IMR-90 (cell line): ENCODE results near the gene RPH3AL. TPM values are rescaled to one million over a fixed set of nuclear protein-coding genes. Genes with fewer than 3 reads are reported as not detected.

Experiments used
- ATAC-seq: fragments of 200-7000 bp; cut with Tn5 transposase; 2 replicates; pipeline ENCODE4 v1.9.1; 2020; ENCODE audit warnings: low read depth, mild to moderate bottlenecking, moderate library complexity
- BruUV-seq: library from RNA; stranded (reverse); fragments of 400-500 nt; replicated peaks from 2 replicates; lab custom pipeline; 2021; lab: Mats Ljungman, UMichigan
- CTCF ChIA-PET: fragments of 300-600 bp; formaldehyde crosslinking; extraction: SDS; loops from one replicate; lab custom pipeline; 2021; ENCODE audit warnings: antibody characterized with exemption; lab: Yijun Ruan, JAX
- POLR2A ChIA-PET: fragments of 300-600 bp; sonication (Branson Sonifier 250); formaldehyde crosslinking; loops from one replicate; lab custom pipeline; 2022; ENCODE audit warnings: antibody characterized with exemption; ENCODE audit not compliant: unreplicated experiment; lab: Charles Lee
- DNase-seq: peaks from one replicate; pipeline ENCODE4 v3.0.0; 2013
- H2AFZ ChIP-seq: replicated peaks from 2 replicates; pipeline ENCODE3; 2013; ENCODE audit warnings: low read length, mild to moderate bottlenecking; ENCODE audit not compliant: poor library complexity
- H2AK5ac ChIP-seq: 2 replicates; pipeline ENCODE4 v1.6.1; 2013; ENCODE audit warnings: low read depth, low read length, inconsistent platforms
- H2AK9ac ChIP-seq: replicated peaks from 2 replicates; pipeline ENCODE3; 2013; ENCODE audit warnings: mild to moderate bottlenecking, low read depth, low read length, moderate library complexity; ENCODE audit not compliant: poor library complexity
- H2BK120ac ChIP-seq: 2 replicates; pipeline ENCODE4 v1.6.1; 2013; ENCODE audit warnings: low read depth, low read length, inconsistent platforms
- H2BK15ac ChIP-seq: 3 replicates; pipeline ENCODE4 v1.6.1; 2013; ENCODE audit warnings: low read depth, low read length, inconsistent platforms
- H2BK20ac ChIP-seq: 2 replicates; pipeline ENCODE4 v1.6.1; 2013; ENCODE audit warnings: low read depth, mild to moderate bottlenecking, inconsistent platforms, low read length, moderate library complexity
- H2BK5ac ChIP-seq: 2 replicates; pipeline ENCODE4 v1.6.1; 2013; ENCODE audit warnings: mild to moderate bottlenecking, low read depth, low read length, inconsistent platforms; ENCODE audit not compliant: poor library complexity, severe bottlenecking
- H3K14ac ChIP-seq: replicated peaks from 2 replicates; pipeline ENCODE4 v1.6.1; 2013; ENCODE audit warnings: low read depth, low read length, inconsistent platforms
- H3K18ac ChIP-seq: 2 replicates; pipeline ENCODE4 v1.6.1; 2013; ENCODE audit warnings: low read depth, low read length, control low read depth
- H3K23ac ChIP-seq: 2 replicates; pipeline ENCODE4 v1.6.1; 2013; ENCODE audit warnings: low read depth, low read length, inconsistent platforms
- H3K27ac ChIP-seq: 2 replicates; pipeline ENCODE4 v1.5.1; 2013; ENCODE audit warnings: mild to moderate bottlenecking, control low read depth, low read length; ENCODE audit not compliant: insufficient read depth
- H3K27me3 ChIP-seq: 2 replicates; pipeline ENCODE4 v1.6.1; 2013; ENCODE audit warnings: low read length; ENCODE audit not compliant: control insufficient read depth, insufficient read depth
- H3K36me3 ChIP-seq: 2 replicates; pipeline ENCODE4 v1.6.1; 2013; ENCODE audit warnings: low read length, mixed read lengths; ENCODE audit not compliant: control insufficient read depth, insufficient read depth
- H3K4ac ChIP-seq: 2 replicates; pipeline ENCODE4 v1.6.1; 2013; ENCODE audit warnings: low read depth, low read length, inconsistent platforms
- H3K4me1 ChIP-seq: 2 replicates; pipeline ENCODE4 v1.6.1; 2013; ENCODE audit warnings: low read length, mixed read lengths; ENCODE audit not compliant: control insufficient read depth, insufficient read depth
- H3K4me2 ChIP-seq: 2 replicates; pipeline ENCODE4 v1.6.1; 2013; ENCODE audit warnings: low read depth, mild to moderate bottlenecking, control low read depth, low read length, moderate library complexity
- H3K4me3 ChIP-seq: 2 replicates; pipeline ENCODE4 v1.5.1; 2013; ENCODE audit warnings: low read depth, mild to moderate bottlenecking, control low read depth, low read length, moderate library complexity; ENCODE audit not compliant: insufficient read depth
- H3K56ac ChIP-seq: 2 replicates; pipeline ENCODE4 v1.6.1; 2013; ENCODE audit warnings: low read length, inconsistent platforms; ENCODE audit not compliant: insufficient read depth; ENCODE audit errors: extremely low read depth
- H3K79me1 ChIP-seq, 2 experiments: 2 replicates each; pipeline ENCODE4 v1.6.1; 2013; ENCODE audit warnings: low read length in 2 of 2, inconsistent platforms in 1 of 2, low read depth in 1 of 2
- H3K9ac ChIP-seq: 2 replicates; pipeline ENCODE4 v1.6.1; 2013; ENCODE audit warnings: low read depth, low read length, control low read depth
- H3K9me1 ChIP-seq: 2 replicates; pipeline ENCODE4 v1.6.1; 2013; ENCODE audit warnings: low read length, inconsistent platforms; ENCODE audit not compliant: insufficient read depth
- H3K9me3 ChIP-seq: 2 replicates; pipeline ENCODE4 v1.6.1; 2013; ENCODE audit warnings: low read length; ENCODE audit not compliant: control insufficient read depth, insufficient read depth
- H4K20me1 ChIP-seq: 2 replicates; pipeline ENCODE4 v1.6.1; 2013; ENCODE audit warnings: low read length, inconsistent platforms; ENCODE audit not compliant: insufficient read depth
- H4K5ac ChIP-seq: 2 replicates; pipeline ENCODE4 v1.6.1; 2013; ENCODE audit warnings: mild to moderate bottlenecking, low read depth, low read length, control low read depth
- H4K8ac ChIP-seq, 2 experiments: 2 replicates each; pipeline ENCODE4 v1.6.1; 2013; ENCODE audit warnings: low read depth in 2 of 2, low read length in 2 of 2, control low read depth in 1 of 2, inconsistent platforms in 1 of 2
- H4K91ac ChIP-seq: 2 replicates; pipeline ENCODE4 v1.6.1; 2013; ENCODE audit warnings: low read depth, low read length, inconsistent platforms; ENCODE audit not compliant: insufficient read depth
- FOS ChIP-seq: fragments of 150-350 bp; IDR thresholded peaks from 2 replicates; pipeline ENCODE4 v1.6.1; 2016; ENCODE audit warnings: low read depth, low read length
- MAZ ChIP-seq: IDR thresholded peaks from 2 replicates; pipeline ENCODE4 v1.6.1; 2012; ENCODE audit warnings: low read depth, mild to moderate bottlenecking, low read length, improper control_type of control experiment, moderate library complexity, borderline replicate concordance
- NFE2L2 ChIP-seq: fragments of 150-350 bp; IDR thresholded peaks from 2 replicates; pipeline ENCODE4 v1.6.1; 2016; ENCODE audit warnings: low read depth, mild to moderate bottlenecking, low read length
- RFX5 ChIP-seq: IDR thresholded peaks from 2 replicates; pipeline ENCODE4 v1.8.0; 2012; ENCODE audit warnings: low read depth, mild to moderate bottlenecking, low read length, moderate library complexity
- WGBS, 2 experiments: methylation state at CpG; one replicate each; pipeline versions ENCODE4 v1.1.5 to v1.1.7; 2013; ENCODE audit warnings: missing lambda C conversion rate in 2 of 2; ENCODE audit not compliant: insufficient read length in 1 of 2; ENCODE audit errors: extremely low coverage in 2 of 2; 5-methylcytosine and 5-hydroxymethylcytosine counted together
- dilution Hi-C: fragments of 300-500 bp; cut with HindIII; formaldehyde crosslinking; loops from one replicate; pipeline ENCODE4 v1.14.3; 2018; ENCODE audit warnings: low sequenced_read_pairs; ENCODE audit not compliant: unreplicated experiment
- in situ Hi-C: fragments of 300-500 bp; cut with MboI; formaldehyde crosslinking; loops from 3 replicates; pipeline ENCODE4 v1.14.3; 2019; ENCODE audit warnings: low sequenced_read_pairs, inconsistent platforms, mixed read lengths
- intact Hi-C: fragments of 100-400 bp; cut with micrococcal nuclease; formaldehyde crosslinking; loops from 2 replicates; pipeline ENCODE4 v1.10.0; 2022
- polyA plus RNA-seq, 3 experiments: library from polyadenylated mRNA; depleted of rRNA; stranded (reverse); fragments of >200 nt; gene quantifications; 2 replicates each; pipeline ENCODE4 v1.2.3, GENCODE V29; 2012; ENCODE audit warnings: low replicate concordance in 1 of 3
- total RNA-seq: library from RNA; depleted of rRNA; stranded (reverse); fragments of >200 nt; gene quantifications from 2 replicates; pipeline ENCODE4 v1.2.3, GENCODE V29; 2012
- TF ChIP-seq, protein P1 (sequence below): fragments of 150-350 bp; IDR thresholded peaks from 2 replicates; pipeline ENCODE4 v1.6.1; 2016; ENCODE audit warnings: low read depth, mild to moderate bottlenecking, low read length, moderate library complexity, borderline replicate concordance
- TF ChIP-seq, protein P2 (sequence below): conservative IDR thresholded peaks from 2 replicates; pipeline ENCODE4 v1.5.1; 2012; ENCODE audit warnings: mild to moderate bottlenecking, low read depth, low read length, improper control_type of control experiment

RPH3AL gene
- total and polyA plus RNA-seq, 2 of the 4 experiments (the other 2 are of a cell fraction) = 1.8 to 2.5 TPM

DNA sequence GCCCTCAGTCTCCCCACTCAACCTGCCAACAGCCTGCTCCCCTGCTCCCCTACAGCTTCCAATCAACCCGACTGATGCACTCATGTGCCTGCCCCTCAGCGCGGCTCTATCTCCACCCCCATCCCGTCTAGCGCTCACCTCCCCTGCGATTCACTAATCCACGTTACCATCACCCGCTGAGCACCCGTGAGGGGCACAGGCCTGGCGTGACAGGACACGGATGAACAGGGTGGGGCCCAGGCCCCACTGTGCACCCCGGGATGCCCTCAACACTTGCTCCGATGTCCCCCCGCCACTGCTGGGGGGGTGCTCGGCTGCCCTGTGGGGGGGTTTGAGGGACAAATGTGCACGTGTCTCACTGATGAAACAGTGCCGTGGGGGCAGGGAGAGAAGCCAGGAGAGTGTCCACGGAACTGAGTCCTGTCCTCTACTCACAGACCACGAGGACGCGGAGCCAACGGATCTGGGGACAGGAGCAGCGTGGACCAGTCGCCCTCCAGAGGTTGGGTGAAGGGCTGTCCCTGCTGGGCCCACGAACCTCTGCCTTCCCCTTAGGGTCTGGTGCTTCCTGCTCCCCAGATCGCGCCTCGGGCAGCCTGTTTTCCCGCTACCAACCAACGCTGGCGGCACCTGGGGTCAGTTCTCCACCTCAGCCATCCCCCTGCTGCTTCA is 66.7 kb downstream of the RPH3AL start:
- dilution Hi-C loops (no loop called here), in situ Hi-C loops (no loop called here), intact Hi-C loops (no loop called here)
- BruUV-seq = no TSS peak
- no peak overlapping the region for H2AK9ac ChIP-seq
- H3K27me3 ChIP-seq = peaks cover 13% of the 10 kb centered on the region; the same call in 1 of the 2 replicates
- H2AFZ ChIP-seq = no peak overlapping the region
- H3K36me3 ChIP-seq = no peaks in the 10 kb centered on the region
- H2AK5ac ChIP-seq = no peak overlapping the region
- ATAC-seq (no peak), DNase-seq (no peak)
- no peak for TF ChIP-seq RFX5
- TF ChIP-seq MAZ = no peak
- no peak for TF ChIP-seq NFE2L2
- TF ChIP-seq, protein P1, sequence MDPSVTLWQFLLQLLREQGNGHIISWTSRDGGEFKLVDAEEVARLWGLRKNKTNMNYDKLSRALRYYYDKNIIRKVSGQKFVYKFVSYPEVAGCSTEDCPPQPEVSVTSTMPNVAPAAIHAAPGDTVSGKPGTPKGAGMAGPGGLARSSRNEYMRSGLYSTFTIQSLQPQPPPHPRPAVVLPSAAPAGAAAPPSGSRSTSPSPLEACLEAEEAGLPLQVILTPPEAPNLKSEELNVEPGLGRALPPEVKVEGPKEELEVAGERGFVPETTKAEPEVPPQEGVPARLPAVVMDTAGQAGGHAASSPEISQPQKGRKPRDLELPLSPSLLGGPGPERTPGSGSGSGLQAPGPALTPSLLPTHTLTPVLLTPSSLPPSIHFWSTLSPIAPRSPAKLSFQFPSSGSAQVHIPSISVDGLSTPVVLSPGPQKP = no peak
- TF ChIP-seq FOS = no peak
- TF ChIP-seq, protein P2, sequence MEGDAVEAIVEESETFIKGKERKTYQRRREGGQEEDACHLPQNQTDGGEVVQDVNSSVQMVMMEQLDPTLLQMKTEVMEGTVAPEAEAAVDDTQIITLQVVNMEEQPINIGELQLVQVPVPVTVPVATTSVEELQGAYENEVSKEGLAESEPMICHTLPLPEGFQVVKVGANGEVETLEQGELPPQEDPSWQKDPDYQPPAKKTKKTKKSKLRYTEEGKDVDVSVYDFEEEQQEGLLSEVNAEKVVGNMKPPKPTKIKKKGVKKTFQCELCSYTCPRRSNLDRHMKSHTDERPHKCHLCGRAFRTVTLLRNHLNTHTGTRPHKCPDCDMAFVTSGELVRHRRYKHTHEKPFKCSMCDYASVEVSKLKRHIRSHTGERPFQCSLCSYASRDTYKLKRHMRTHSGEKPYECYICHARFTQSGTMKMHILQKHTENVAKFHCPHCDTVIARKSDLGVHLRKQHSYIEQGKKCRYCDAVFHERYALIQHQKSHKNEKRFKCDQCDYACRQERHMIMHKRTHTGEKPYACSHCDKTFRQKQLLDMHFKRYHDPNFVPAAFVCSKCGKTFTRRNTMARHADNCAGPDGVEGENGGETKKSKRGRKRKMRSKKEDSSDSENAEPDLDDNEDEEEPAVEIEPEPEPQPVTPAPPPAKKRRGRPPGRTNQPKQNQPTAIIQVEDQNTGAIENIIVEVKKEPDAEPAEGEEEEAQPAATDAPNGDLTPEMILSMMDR = no peak
- H2BK120ac ChIP-seq = no peak overlapping the region
- no peak overlapping the region for H4K91ac ChIP-seq
- no peaks in the 10 kb centered on the region for H3K9me3 ChIP-seq
- no peak overlapping the region for H2BK15ac ChIP-seq
- H4K20me1 ChIP-seq = no peaks in the 10 kb centered on the region
- H4K8ac ChIP-seq = no peak overlapping the region
- no peaks in the 10 kb centered on the region for H3K4me1 ChIP-seq
- ChIA-PET POLR2A (no interaction called here), CTCF (no interaction called here)
- H2BK5ac ChIP-seq = no peak overlapping the region
- no peak overlapping the region for H3K9ac ChIP-seq
- H2BK20ac ChIP-seq = no peak overlapping the region
- H3K79me1 ChIP-seq = no peaks in the 10 kb centered on the region
- no peaks in the 10 kb centered on the region for H3K9me1 ChIP-seq
- 86% methylated on average over 9 of the region's 31 CpGs; no CpG with 5 or more reads in 1 of the 2 experiments for WGBS, 2 experiments
- H3K14ac ChIP-seq = no peak overlapping the region
- H3K23ac ChIP-seq = no peak overlapping the region
- H3K56ac ChIP-seq = no peak overlapping the region
- H3K4me3 ChIP-seq = no peak overlapping the region
- H3K18ac ChIP-seq = no peak overlapping the region
- no peak overlapping the region for H3K27ac ChIP-seq
- no peak overlapping the region for H3K4ac ChIP-seq
- no peak overlapping the region for H3K4me2 ChIP-seq
- H4K5ac ChIP-seq = no peak overlapping the region
